GM12801 (cell line): ENCODE results near the gene HIGD2A.

Experiments used
- CTCF ChIP-seq: IDR thresholded peaks from one replicate; pipeline ENCODE4 v1.5.1; 2011; ENCODE audit warnings: control low read depth; ENCODE audit not compliant: insufficient read length; ENCODE audit errors: extremely low read depth

The HIGD2A gene

GRCh38 chr5:176371621-176372539 lies 16.7 kb upstream of the HIGD2A start:
- no peak for TF ChIP-seq CTCF

GRCh38 chr5:176373100-176373818 lies 15.3 kb upstream of the HIGD2A start:
- TF ChIP-seq CTCF: no peak

DNA sequence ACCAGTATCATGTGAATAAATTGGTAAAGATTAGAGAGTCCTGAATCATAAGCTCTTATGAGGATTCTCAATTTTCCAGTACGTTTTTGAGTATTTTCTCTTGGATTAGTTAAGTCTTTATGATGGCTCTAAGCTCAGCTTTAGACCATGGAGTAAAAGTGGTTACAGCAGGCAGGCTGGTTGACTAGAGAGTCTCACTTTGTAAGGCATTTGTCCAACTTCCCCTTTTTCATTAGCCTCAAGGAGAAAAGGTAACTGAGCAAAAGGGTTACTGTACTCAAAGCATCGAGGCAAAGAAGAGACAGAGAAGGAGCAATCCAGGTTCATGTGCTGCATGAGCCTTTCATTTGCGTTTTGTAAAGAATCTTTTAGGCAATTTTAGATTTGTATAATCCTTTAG lies 8.7 kb upstream of the HIGD2A start:
- TF ChIP-seq CTCF: no peak

- TF ChIP-seq CTCF: no peak
Observed at GRCh38 chr5:176381423-176381822, 7.1 kb upstream of the HIGD2A start.

DNA sequence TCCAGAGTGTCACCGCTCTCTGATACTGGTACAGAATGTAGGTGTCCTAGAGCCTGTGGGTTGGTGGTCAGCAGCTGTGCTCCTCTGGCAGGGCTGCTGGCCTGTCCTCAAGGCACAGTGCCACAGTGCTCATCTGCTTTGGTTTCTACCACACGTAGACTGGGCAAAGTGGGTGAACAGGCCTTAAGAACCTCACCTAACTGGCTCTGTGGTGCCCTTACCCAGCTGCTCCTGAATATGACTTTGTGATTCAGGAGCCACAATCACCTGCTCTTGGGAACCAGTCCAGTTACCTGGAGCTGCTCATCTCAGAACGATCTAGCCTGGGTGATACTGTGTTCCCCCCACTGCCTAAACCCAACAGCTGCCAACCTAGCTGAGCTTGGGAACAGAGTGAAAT lies 6.6 kb upstream of the HIGD2A start:
- no peak for TF ChIP-seq CTCF

- no peak for TF ChIP-seq CTCF
Observed at GRCh38 chr5:176382721-176383120, 5.8 kb upstream of the HIGD2A start.

- no peak for TF ChIP-seq CTCF
Observed at GRCh38 chr5:176383248-176383905, 5.2 kb upstream of the HIGD2A start.
